GM12872 (cell line): Measurements from ENCODE around the gene CR2.

Experiments used
- CTCF ChIP-seq: IDR thresholded peaks from 3 replicates; pipeline ENCODE4 v1.5.1; 2011; ENCODE audit warnings: low read depth, mild to moderate bottlenecking, low read length, moderate library complexity; ENCODE audit not compliant: insufficient read depth

The CR2 gene

DNA sequence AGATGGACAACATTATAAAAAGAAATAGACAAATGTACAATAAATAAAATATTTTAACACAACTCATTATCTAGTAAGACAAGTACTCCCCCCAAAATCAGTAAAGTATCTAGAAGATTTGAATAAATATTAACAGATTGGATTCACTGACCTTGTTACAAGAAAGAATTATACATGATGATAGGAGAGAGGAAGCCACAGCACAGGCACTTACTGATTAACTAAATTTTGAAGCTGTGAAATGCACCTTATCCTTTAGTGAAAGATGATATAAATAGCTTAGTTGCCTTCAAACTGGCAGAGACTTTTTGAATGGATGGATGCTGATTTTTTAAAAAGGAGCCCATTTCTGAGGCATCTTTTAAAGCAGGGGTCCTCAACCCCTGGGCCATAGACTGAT is 50.3 kb downstream of the CR2 start:
- no peak for TF ChIP-seq CTCF

DNA sequence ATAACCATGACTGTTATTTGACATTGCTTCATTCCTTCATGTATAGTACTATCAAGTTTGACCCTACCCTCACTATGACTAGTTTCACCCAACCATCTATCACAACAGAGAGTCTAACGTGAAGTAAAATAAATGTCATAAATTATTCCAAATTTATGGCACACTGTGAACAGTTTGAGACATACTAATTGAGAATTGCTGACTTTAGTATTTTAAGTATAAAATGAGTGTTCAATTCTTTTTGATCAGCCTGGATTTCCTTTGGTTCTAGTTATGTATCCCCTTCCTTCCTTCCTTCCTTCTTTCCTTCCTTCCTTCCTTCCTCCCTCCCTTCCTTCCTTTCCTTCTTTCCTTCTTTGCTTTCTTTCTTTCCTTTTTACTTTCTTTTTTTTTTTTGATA is 56.3 kb downstream of the CR2 start:
- TF ChIP-seq CTCF, result no peak

- no peak for TF ChIP-seq CTCF
These were observed 60.8 kb downstream of the CR2 start for GRCh38 chr1:207514890-207515289.

DNA sequence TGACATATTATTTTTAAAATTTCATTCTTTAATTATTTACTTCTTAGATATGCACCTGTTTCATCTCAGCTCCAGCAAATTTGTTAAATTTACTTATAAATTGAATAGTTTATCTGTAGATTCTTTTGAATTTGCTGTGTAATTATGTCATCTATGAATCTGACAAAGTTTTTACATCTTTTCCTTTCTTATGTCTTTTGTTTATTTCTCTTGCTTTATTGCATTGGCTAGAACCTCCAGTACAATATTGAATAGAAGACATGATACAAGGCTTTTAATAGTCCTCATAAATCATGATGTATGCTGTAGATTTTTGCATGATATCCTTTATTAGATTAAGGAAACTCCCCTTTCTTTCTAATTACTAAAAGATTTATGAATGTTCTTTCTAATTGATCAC is 62.6 kb downstream of the CR2 start:
- TF ChIP-seq CTCF, result no peak

DNA sequence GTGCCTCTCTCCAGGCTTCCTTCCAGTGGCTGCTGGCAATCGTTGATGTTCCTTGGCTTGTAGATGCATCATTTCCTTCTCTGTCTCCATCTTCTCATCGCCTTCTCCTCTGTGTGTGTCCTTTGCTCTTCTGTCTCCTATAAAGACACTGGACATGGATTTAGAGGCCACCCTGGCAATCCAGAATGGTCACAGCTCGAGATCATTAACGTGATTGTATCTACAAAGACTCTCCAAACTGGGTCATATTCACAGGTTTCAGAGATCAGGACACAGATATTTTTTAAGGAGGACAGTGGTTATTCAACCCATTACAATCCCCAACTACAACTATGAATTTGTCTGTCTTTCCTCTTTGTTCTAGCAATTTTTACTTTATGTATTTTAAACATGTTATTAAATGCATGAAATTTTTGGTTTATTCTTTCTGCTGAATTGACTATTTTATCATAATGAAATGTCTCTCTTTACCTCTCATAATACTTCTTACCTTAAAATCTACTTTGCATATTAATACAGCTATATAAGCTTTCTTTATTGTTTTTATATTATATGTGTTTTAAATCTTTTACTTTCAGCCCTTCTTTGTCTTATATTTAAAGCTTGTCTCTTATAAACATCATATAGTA is 64.6 kb downstream of the CR2 start:
- TF ChIP-seq CTCF, result no peak

DNA sequence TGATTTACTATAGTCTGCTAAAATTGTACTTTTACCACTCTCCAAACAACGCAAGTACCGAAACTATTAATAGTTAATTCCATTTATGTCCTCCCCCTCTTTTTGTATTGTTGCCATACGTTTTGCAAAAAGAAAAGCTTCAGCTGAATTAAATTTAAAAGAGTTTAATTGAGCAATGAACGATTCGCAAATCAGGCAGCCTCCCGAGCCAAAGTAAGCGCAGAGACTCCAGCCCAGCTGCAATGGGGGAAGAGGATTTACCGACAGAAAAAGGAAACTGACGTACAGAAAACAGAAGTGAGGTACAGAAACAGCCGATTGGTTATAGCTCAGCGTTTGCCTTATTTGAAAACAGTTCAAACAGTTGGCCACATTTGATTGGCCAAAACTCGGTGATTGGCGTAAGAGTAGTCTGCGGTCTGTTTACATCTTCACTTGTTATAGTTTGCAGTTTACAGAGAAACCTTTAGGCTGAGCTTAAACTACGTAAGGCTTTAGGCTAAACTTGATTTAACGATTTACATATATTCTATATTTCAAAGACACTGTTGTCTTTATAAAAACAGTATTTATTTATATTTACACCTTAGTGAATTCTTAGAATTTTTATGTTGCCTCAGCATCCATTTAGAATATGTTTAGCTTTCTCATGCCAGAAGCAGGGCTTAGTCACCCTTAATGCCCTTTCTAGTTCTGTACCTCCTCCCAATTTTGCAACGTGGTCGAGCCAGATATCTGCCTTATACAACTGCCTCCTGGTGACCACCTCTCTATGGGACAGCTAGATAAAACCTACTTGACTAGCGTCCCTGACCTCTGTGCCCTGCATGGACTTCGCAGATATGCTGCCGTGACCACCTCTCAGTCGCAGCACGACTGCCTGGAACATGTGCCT is 65.6 kb downstream of the CR2 start:
- no peak for TF ChIP-seq CTCF
